DMS 273 (cell line): ENCODE measurements around the gene GJB1.
A peak's percentile ranks its signal among the peaks of the same experiment; 100 is the strongest.
"Not testable (repeated sequence)": the region's sequence is repeated elsewhere in the genome, so short reads cannot be mapped to it uniquely, and the experiment has no call there.

ENCODE experiments used
- DNase-seq: peaks from one replicate; lab custom pipeline; 2025; ENCODE audit not compliant: unreplicated experiment; lab: John Stamatoyannopoulos, UW

The GJB1 gene

DNA sequence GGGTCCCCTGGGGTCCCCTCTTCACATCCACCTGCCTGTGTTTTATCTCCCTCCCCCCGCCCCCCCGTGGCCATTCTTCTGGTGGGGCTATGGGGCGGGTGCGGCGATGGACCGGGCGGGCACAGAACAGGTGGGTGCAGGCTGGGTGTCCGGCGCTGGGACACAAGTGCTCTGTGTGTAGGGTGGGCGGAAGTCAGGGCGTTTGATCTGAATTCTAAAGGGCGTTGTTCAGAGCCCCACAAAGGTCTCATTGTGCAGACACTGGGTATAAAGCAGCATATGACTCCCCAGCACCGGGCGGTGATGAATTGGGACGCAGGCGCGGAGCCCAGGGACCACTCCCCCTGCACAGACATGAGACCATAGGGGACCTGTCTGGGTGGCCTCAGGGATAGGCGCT lies at the start of gene GJB1:
Gene GJB1 (plus strand): TSS at position 296 of the 400 bp plus-strand sequence. CDS start 484 bp downstream, outside the sequence.
- DNase-seq: no peak

DNA sequence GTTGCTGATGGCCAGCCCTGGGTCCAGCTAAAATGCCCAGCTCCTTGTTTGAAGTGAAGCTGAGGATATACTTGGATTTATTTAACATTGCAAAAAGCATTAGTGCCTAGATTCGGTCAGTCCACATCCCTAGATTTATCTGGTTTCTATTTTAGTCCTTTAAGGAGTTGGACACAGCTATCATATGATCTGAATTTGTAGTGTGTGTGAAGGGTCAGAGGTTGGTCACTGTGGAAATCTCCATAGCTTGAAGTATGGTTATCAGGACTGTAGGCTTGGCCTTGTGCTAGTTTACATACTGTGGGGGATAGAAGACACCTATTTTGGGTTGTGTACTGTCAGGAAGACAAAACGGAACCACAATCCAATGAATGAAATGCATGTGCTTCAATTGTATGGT lies 49.6 kb upstream of the GJB1 start:
- no peak for DNase-seq

DNA sequence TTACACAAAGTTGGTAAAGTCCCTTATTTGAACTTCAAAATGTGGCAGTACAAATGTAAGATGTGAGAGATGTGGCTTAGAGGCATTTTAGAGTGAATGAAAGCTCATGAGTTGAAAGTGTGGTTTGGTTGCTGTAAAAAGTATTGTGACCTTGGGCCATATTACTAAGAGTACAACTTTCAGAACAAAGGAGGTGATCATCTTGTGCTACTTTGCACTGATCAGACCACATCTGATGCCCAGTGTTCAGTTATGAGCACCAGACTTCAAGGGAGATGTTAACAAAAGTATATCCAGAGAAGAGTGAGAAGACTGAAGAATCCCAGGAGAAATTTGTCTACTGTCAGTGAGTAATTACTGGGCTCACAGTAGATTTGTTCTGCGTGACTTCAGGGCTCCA lies 48.2 kb upstream of the GJB1 start:
- no peak for DNase-seq

DNA sequence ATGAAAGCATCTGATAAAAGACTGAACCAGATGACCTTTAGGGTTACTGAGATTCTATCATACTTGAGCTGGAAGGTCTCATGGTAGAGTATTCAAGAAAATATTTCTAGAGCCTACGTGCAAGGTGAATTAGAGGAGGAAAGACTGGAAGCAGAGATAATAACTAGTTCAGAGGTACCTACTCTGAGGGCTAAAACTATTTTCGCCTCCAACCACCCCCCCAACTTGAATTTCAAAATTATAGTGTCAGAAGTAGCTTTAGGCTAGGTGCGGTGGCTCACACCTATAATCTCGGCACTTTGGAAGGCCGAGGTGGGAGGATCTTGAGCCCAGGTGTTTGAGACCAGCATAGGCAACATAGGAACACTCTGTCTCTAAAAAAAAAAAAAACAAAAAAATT lies 47.5 kb upstream of the GJB1 start:
- no peak for DNase-seq

DNA sequence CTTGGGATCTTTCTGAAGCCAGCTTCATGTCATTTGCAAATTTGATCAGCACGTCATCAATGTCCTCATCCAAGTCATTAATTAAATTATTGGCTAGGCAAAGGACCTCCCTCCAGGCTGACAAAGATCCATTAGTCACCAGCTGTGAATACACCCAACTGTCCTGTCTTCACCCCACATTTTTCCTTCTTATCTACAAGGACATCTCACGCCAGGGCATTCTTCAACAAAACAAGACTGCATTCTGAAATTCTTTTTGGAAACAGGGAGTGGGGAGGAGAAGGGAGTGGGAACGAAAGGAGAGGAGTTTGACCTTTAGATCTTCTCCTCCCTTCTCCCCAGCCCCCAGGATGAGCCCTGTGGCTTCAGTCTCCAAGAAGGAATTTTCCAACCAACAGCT lies 45.7 kb upstream of the GJB1 start:
- DNase-seq: no peak

DNA sequence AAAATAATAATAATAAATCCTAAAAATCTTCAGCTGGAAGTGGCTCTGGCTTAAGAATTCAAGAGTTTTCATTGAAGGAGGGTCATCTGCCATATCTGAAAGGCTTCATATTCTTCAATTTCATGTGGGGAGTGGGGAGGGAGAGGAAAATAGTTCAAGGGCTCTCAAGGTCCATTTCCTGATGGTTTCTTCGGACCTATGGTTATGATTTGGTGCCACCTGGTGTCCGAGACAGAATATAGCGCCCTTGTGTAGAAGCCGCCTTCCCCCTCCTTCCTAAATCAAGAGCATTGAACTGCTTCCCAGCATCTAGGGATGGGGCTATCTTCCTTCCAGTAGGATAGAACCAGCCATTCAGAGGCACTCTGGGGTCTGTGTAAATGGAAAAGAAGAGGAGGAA lies 44.1 kb upstream of the GJB1 start:
- DNase-seq: peak; percentile 85

DNA sequence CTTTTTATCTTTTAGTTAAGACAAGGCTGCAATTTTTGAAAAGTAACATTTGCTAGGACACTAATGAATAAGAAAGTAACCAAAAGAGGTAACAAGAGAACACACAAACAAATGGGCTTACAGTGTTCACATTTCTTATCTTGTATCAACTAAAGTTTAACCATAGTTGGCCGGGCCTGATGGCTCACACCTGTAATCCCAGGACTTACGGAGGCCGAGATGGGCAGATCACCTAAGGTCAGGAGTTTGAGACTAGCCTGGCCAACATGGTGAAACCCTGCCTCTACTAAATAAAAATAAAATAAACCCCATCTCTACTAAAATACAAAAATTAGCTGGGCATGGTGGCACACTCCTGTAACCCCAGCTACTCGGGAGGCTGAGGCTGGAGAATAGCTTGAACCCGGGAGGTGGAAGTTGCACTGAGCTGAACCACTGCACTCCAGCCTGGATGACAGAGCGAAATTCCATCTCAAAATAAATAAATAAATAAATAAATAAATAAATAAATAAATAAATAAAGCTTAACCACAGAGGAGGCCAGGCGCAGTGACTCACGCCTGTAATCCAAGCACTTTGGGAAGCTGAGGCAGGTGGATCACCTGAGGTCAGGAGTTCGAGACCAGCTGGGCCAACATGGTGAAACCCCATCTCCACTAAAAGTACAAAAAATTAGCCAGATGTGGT lies 42.3 kb upstream of the GJB1 start:
- DNase-seq: not testable (repeated sequence)

DNA sequence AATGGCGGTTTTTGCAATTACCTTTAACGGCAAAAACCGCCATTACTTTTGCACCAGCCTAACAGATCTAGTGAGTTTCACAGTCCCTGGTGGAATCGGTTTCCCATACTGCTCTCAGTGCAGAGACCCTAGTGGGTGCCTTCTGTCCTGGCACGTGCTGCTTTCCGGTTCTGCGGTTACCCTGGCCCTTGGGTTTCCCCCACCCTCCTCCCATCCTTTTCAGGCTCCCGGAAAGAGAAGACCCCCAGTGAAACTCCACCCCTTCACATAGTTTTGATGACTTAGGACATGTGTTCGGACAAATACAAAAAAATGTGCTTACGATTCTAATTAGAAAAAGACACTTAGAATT lies 41.5 kb upstream of the GJB1 start:
- DNase-seq: peak; percentile 67

DNA sequence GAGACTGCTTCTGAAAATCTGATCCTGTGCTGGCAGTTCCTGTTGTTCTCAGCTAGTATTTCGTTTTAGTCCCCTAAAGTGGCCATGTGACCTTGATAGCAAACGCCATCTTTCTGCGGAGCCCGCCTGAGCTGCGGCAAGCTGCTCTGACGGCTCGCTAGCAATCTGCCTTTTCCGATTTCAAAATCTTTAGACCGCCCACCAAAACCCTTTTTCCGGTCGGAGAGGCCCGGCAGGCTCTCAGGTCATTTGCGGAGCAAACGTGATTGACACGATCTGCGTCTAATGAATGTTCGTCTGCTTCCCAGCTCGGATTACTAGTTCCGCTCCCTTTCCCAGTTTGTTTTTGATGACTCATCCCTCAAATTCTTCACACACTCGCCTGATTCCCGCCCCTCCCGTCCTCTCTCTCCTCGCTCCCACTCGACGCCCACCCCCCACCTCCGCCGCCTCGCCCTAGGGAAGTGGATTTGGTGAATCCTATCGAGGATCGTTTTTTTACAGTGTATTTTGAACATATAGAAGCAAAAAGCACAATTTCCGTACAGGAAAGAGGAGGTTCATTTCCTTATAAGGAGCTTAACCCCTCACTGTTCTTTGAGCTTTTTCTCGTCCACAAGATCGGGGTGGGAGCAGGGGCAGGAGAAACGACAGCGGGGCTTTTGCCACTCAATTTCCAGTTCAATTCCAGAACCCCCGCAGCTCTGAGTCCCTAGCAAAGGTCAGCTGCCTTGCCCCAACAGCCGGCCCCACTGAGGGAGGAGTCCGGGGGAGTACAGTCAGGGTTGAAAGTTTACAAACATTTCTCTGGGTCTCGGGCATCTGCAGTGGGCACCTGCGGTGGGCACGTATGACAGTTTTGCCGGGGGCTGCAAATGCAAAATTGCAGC lies 40.9 kb upstream of the GJB1 start:
- DNase-seq: peak; percentile 98

DNA sequence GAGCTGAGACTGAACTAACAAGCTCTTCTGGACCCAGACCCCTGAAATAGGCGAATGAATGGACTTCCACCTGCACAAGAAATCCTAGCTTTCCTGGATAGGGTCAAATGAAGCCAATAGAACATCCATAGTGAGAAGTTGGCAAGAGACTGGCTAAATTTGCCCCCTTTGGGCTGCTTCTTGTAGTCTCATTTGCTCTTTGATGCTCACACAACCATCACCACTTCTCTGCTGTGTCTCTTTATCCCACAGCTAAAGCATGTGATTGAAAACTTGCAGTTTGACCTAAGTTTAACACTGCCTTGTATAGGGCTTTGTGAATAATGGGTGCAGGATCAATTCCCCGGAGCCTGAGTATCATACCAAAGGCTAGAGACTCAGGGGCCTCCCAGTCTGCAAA lies 40.2 kb upstream of the GJB1 start:
- DNase-seq: no peak

DNA sequence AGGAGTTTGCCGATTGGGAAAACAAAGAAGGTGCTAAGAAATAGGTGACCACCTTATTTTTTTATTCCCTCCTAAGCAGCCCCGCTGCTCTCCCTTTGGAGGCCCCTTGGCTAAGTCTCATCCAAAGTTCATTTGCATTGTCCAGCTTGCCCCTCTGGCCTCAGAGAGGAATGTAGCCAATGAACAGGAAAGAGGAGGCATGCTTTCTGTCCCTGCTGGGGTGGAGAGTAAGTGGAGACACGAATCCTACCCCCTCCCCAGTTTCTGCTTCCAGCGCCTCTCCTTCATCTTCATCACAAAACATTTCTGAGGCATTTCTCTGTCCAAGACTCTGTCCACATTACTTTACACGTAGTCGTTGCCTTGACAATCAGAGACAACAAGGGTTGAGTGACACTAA lies 39.7 kb upstream of the GJB1 start:
- no peak for DNase-seq

DNA sequence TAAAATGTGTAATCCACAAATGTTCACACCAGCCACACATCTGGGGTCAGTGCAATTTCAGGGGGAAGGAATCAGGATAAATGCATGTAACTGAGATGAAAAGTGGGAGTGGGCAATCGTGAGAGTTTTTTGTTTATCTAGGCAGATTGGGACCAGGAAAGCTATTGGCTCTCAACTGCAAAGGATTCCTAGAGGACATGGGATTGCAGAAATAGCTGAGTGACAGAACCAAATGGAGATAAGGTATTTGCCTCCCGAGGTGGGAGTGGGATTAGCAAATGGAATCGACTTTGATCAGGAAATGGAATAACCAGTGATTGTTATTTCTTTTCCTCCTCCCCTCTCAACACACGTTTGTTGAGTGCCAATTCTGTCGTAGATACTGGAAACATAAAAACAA lies 38.9 kb upstream of the GJB1 start:
- no peak for DNase-seq

DNA sequence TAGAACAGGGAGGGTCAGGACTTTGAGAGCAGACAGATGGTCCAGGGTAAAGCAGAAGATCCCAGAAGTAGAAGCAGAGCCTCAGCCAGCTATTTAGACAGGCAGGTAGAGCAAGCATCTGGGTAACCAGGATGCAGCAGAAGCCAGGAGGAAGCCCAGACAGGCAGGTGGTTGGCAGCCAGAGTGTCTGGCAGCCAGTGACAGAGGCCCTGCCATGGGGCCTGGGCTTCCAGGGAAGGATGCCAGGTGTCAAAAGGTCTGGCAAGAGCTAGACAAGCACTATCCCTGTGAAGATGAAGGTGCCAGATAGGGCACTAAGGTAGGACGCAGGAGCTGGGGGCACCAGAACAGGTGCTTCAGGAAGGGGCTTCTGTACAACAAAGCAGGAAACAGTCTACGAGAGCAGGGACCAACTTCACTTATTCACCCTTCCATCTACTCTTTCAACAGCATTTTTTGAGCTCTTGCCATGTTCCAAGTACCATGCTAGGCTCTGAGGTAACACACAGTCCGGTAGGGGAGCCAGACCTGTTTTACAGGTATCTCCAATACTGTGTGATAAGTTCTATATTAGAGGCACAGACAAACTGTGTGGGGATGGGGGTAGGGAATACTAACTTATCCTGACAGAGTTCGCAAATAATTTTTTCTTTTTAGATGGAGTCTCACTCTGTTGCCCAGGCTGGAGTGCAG lies 38.1 kb upstream of the GJB1 start:
- DNase-seq: peak; percentile 18

DNA sequence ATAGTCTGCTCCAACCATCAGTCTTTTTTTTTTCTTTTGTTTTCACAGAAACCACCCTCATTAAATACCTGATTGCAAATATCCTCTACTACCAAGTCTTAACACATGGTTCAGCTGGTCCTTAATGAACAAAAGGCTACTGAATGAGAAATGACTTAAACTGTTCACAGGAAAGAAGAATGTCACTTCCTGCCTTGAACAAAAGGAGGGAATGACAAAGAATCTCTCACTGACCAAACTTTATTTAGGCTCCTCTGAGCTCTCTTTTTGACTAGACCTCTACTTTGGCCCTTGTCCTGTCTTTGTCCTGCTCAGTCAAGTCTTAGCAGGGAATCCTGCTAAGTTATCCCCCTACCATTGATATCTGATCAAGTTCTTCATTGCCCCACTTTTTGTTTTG lies 31.8 kb upstream of the GJB1 start:
- DNase-seq: no peak

DNA sequence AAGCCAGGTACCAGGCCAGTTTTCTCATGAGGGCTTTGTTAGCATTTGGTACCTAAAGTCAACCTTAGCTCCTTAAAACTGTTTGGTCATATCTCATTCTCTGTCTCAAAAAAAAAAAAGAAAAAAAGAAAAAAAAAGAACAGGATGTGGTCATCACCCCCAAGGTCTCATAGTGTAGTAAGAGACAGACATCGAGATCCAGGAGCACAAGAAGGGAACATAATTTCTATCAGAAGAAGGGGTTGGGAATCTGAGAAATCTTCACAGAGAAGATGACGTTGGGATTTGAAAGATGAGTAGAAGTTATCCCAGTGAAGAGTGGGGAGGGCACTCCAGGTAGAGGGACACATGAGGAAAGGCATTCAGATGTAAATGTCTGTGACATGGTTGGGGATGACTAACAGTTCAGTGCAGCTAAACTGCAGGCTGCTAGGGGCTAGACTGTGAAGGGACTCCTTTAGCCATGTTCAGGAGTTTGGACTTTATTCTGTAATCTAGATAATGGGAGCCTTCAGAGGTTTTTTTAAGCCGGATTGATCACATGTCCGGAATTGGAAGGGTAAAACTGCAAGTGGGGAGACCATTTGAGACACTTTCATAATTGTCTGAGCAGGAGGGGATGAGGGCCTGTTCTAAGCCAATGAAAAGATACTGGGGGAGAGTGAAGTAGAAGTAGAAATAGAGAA lies 26.9 kb upstream of the GJB1 start:
- no peak for DNase-seq

DNA sequence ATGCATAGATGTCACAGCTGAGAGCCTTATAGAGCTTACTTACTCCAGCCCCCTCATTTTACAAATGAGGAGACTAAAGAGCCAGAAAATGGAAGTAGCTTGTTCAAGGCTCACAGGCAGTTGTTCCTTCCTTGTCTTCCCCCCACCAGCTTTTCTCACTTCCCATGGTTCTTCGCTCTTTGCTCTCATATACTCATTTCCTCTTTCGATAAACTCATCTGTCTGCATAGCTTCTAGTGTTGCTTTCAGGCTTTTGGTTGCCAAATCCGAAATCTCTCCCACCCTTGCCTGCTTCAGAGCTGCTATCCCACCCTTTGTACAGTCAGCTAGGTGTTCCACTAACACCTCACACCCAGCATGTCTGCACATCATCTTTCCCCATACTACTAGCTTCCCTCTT lies 25.0 kb upstream of the GJB1 start:
- DNase-seq: no peak

DNA sequence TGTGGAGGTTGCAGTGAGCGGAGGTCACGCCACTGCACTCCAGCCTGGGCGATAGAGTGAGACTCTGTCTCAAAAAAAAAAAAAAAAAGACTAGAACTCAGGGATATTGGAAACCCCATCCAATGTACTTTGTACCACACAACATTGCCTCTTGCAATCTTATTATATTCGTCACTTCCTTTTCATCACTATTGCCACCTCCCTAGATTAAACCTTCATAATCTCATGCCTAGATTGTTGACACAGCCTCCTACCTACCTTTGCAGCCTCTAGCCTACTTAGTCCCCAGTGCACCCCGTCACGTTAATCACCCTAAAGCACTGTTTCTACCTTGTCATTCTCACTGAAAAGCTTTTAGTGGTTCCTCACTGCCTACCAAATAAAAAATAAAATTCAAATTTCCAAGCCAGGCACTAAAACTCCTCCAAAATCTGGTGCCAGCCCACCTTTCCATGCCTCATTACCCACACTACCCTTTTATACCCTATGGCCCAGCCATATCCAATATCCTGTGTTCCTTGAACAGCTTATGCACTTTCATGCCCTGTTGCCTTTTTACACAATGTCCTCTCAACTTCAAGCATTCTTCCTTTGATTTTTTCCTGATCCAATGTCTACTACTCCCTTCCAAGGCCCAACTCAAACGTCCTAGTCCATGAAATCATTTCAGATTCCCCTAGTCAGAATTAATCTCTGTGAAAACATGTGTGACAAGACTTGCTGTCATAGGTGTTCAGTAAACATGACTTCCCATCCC lies 23.6 kb upstream of the GJB1 start:
- no peak for DNase-seq

DNA sequence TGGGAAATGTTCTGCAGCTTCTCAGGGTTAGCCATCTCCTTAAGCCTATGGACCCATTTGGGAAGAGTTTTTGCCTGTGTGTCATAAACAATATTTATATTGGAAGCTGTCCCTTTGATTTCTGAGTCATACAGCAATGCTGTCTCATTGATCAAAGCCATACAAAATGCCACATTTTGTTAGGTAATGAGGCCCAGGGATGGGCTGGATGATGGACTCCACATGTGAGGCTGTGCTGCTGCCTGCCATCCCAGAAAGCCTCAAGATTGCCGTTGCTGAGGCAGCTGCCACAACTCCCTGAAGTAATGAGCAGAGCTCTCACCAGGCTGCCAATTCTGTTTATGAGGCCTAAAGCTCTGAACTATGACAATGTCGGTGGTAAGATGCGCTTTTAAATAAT lies 12.2 kb upstream of the GJB1 start:
- no peak for DNase-seq

DNA sequence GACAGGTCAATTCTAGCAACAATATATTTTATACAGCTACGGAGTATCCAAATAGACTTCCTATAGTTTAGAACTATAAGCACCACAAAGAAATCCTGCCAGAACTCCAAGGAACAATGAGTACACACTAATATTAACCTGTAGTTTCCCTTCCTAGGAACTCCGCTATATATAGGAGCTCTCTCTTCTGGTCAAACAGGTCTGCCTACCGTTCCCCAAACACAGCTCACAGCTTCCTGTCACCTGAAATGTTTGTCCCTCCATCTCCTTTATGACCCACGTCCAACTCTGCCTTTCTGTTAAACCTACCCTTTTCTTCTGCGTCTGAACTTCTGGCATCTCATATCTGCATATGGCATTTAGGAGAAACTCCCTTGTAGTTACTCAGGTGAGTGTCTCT lies 10.5 kb upstream of the GJB1 start:
- no peak for DNase-seq

DNA sequence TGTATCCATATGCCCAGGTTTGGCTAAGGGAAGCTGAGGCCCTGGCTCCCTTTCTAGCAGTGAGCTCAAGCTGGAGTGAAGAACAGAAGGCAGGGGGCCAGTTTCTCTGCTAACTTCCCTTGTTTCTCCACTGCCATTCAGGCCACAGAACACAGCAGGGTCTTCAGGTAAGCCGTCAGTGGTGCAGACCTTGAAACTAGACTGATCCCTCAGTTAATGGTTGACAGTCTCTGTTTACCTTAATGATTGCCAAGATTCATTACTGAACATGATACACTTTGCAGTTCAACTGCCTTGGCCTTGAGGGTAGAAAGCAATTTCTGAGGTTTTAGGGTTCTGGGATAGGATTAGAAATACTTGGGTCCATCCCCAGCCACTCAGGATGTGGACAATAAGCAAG lies 8.9 kb upstream of the GJB1 start:
- no peak for DNase-seq
